CD4-positive, alpha-beta memory T cell (primary cell): ENCODE data around the gene ARSI. TPM values are rescaled to one million over a fixed set of nuclear protein-coding genes. Genes with fewer than 3 reads are reported as not detected.

Source experiments
- CTCF ChIA-PET: fragments of 350-600 bp; sonication (Branson Sonifier 250); formaldehyde crosslinking; loops from one replicate; lab custom pipeline; 2021; ENCODE audit warnings: inconsistent platforms; ENCODE audit not compliant: partially characterized antibody; lab: Charles Lee
- POLR2A ChIA-PET: fragments of 350-600 bp; sonication (Branson Sonifier 250); formaldehyde crosslinking; loops from one replicate; lab custom pipeline; 2021; ENCODE audit not compliant: partially characterized antibody; lab: Charles Lee
- DNase-seq, 5 donors: peaks; one replicate each; pipeline versions ENCODE4 v3.0.0 to v3.0.0-alpha.2; 2020 to 2022; ENCODE audit warnings: mixed read lengths in 1 of 5
- H3K27ac ChIP-seq: one replicate; pipeline ENCODE4 v1.7.0; 2013; ENCODE audit warnings: low read depth, low read length
- H3K27me3 ChIP-seq: 2 replicates; pipeline ENCODE4 v1.7.0; 2013; ENCODE audit warnings: mild to moderate bottlenecking, low read length, moderate library complexity; ENCODE audit not compliant: insufficient read depth
- H3K36me3 ChIP-seq: 2 replicates; pipeline ENCODE4 v1.7.0; 2013; ENCODE audit warnings: mild to moderate bottlenecking, low read length, moderate library complexity; ENCODE audit not compliant: insufficient read depth
- H3K4me1 ChIP-seq: 2 replicates; pipeline ENCODE4 v1.7.0; 2013; ENCODE audit warnings: mild to moderate bottlenecking, low read length, moderate library complexity; ENCODE audit not compliant: insufficient read depth
- H3K4me3 ChIP-seq, 2 donors: one replicate each; pipeline ENCODE4 v1.7.0; 2013; ENCODE audit warnings: low read length in 2 of 2, mild to moderate bottlenecking in 1 of 2
- H3K9me3 ChIP-seq, 2 donors: one replicate each; pipeline ENCODE4 v1.7.0; 2013; ENCODE audit warnings: low read length in 2 of 2, control low read depth in 1 of 2; ENCODE audit not compliant: control insufficient read depth in 1 of 2
- H3K27ac Mint-ChIP-seq, 7 donors: one replicate each; pipeline ENCODE4 v1.8.0; 2020 to 2021; ENCODE audit warnings: mixed read lengths in 7 of 7, mild to moderate bottlenecking in 6 of 7, inconsistent platforms in 3 of 7, moderate library complexity in 3 of 7
- H3K27me3 Mint-ChIP-seq, 2 donors: one replicate each; pipeline ENCODE4 v1.8.0; 2020 to 2021; ENCODE audit warnings: mixed read lengths in 2 of 2
- H3K36me3 Mint-ChIP-seq, 2 donors: one replicate each; pipeline ENCODE4 v1.8.0; 2020 to 2021; ENCODE audit warnings: mixed read lengths in 2 of 2, inconsistent platforms in 1 of 2, mild to moderate bottlenecking in 1 of 2
- H3K4me1 Mint-ChIP-seq, 4 donors: one replicate each; pipeline ENCODE4 v1.8.0; 2020 to 2021; ENCODE audit warnings: mixed read lengths in 4 of 4, mild to moderate bottlenecking in 1 of 4
- H3K4me3 Mint-ChIP-seq, 8 donors: one replicate each; pipeline ENCODE4 v1.8.0; 2020 to 2021; ENCODE audit warnings: mixed read lengths in 8 of 8, mild to moderate bottlenecking in 7 of 8, moderate library complexity in 6 of 8, inconsistent platforms in 3 of 8
- H3K9me3 Mint-ChIP-seq, 8 donors: one replicate each; pipeline ENCODE4 v1.8.0; 2020 to 2021; ENCODE audit warnings: mixed read lengths in 8 of 8, mild to moderate bottlenecking in 5 of 8, inconsistent platforms in 3 of 8, moderate library complexity in 1 of 8
- intact Hi-C: fragments of 100-400 bp; cut with micrococcal nuclease; formaldehyde crosslinking; loops from one replicate; pipeline ENCODE4 v1.15.1; 2023
- polyA plus RNA-seq, 2 donors: library from polyadenylated mRNA; unstranded; fragments of 300-500 nt; fragmentation: Illumina TruSeq; gene quantifications; one replicate each; pipeline ENCODE4 v1.2.3, GENCODE V29; 2021
- total RNA-seq, 2 experiments: library from RNA; stranded (reverse); gene quantifications; one replicate each; pipeline ENCODE4 v1.2.3, GENCODE V29; 2021

Gene ARSI
- total and polyA plus RNA-seq, 4 experiments from 2014 or later, result not detected

GRCh38 chr5:150313921-150314716 lies 11.4 kb upstream of the ARSI start:
- Histone ChIP-seq H3K4me3 (no peak overlapping the region), H3K27ac (no peak overlapping the region), H3K4me1 (no peaks in the 10 kb centered on the region), H3K9me3 (no peaks in the 10 kb centered on the region), H3K27me3 (no peaks in the 10 kb centered on the region), H3K36me3 (no peaks in the 10 kb centered on the region)
- no peak for DNase-seq
- intact Hi-C loops, result no loop called here
- Mint-ChIP-seq H3K36me3 (no peaks in the 10 kb centered on the region), H3K27ac (no peak overlapping the region), H3K9me3 (no peaks in the 10 kb centered on the region), H3K4me3 (no peak overlapping the region), H3K27me3 (peaks cover 2 to 8% of the 10 kb centered on the region in 2 donors), H3K4me1 (no peaks in the 10 kb centered on the region)
- CTCF ChIA-PET, result no interaction called here
- POLR2A ChIA-PET, result no interaction called here

GRCh38 chr5:150313501-150313900 lies 10.8 kb upstream of the ARSI start:
- POLR2A ChIA-PET, result no interaction called here
- intact Hi-C loops, result no loop called here
- peaks cover 2 to 8% of the 10 kb centered on the region in 2 donors for H3K27me3 Mint-ChIP-seq

GRCh38 chr5:150312518-150312917 lies 9.8 kb upstream of the ARSI start:
- Histone ChIP-seq H3K4me1 (no peaks in the 10 kb centered on the region), H3K27ac (no peak overlapping the region), H3K27me3 (no peaks in the 10 kb centered on the region), H3K9me3 (no peaks in the 10 kb centered on the region), H3K36me3 (no peaks in the 10 kb centered on the region), H3K4me3 (no peak overlapping the region)
- Mint-ChIP-seq H3K4me3 (no peak overlapping the region), H3K9me3 (no peaks in the 10 kb centered on the region), H3K27me3 (peaks cover 2 to 5% of the 10 kb centered on the region in 2 donors), H3K27ac (no peak overlapping the region), H3K36me3 (no peaks in the 10 kb centered on the region), H3K4me1 (no peaks in the 10 kb centered on the region)
- intact Hi-C loops, result no loop called here
- ChIA-PET POLR2A (no interaction called here), CTCF (no interaction called here)
- DNase-seq, result no peak

More at GRCh38 chr5:150313501-150313900, 10.8 kb upstream of the ARSI start:
- no peaks in the 10 kb centered on the region for H3K36me3 Mint-ChIP-seq
- H3K4me3 Mint-ChIP-seq, result no peak overlapping the region
- no peaks in the 10 kb centered on the region for H3K9me3 Mint-ChIP-seq
- no peaks in the 10 kb centered on the region for H3K4me1 ChIP-seq
- no peaks in the 10 kb centered on the region for H3K4me1 Mint-ChIP-seq
- H3K27ac Mint-ChIP-seq, result no peak overlapping the region
- no peaks in the 10 kb centered on the region for H3K36me3 ChIP-seq
- no peaks in the 10 kb centered on the region for H3K27me3 ChIP-seq
- DNase-seq, result no peak
- no peaks in the 10 kb centered on the region for H3K9me3 ChIP-seq
- CTCF ChIA-PET, result no interaction called here
- no peak overlapping the region for H3K4me3 ChIP-seq
- H3K27ac ChIP-seq, result no peak overlapping the region

- H3K4me3 Mint-ChIP-seq, result no peak overlapping the region
- H3K9me3 ChIP-seq, result no peaks in the 10 kb centered on the region
- ChIA-PET POLR2A (no interaction called here), CTCF (no interaction called here)
- no peaks in the 10 kb centered on the region for H3K36me3 Mint-ChIP-seq
- H3K4me3 ChIP-seq, result no peak overlapping the region
- no peaks in the 10 kb centered on the region for H3K4me1 ChIP-seq
- H3K27ac ChIP-seq, result no peak overlapping the region
- intact Hi-C loops, result no loop called here
- H3K27me3 Mint-ChIP-seq, result peaks cover 2 to 5% of the 10 kb centered on the region in 2 donors
- no peak for DNase-seq
- H3K4me1 Mint-ChIP-seq, result no peaks in the 10 kb centered on the region
- H3K9me3 Mint-ChIP-seq, result no peaks in the 10 kb centered on the region
- H3K27me3 ChIP-seq, result no peaks in the 10 kb centered on the region
- no peak overlapping the region for H3K27ac Mint-ChIP-seq
- H3K36me3 ChIP-seq, result no peaks in the 10 kb centered on the region
These were observed 8.4 kb upstream of the ARSI start for GRCh38 chr5:150311015-150311692.

GRCh38 chr5:150310246-150310645 lies 7.5 kb upstream of the ARSI start:
- Histone ChIP-seq H3K27me3 (no peaks in the 10 kb centered on the region), H3K4me3 (no peak overlapping the region), H3K36me3 (no peaks in the 10 kb centered on the region), H3K9me3 (no peaks in the 10 kb centered on the region), H3K27ac (no peak overlapping the region), H3K4me1 (no peaks in the 10 kb centered on the region)
- peaks cover 0 to 6% (median 0%) of the 10 kb centered on the region in 4 donors for H3K4me1 Mint-ChIP-seq
- POLR2A ChIA-PET, result no interaction called here
- H3K36me3 Mint-ChIP-seq, result no peaks in the 10 kb centered on the region
- H3K9me3 Mint-ChIP-seq, result no peaks in the 10 kb centered on the region
- H3K27ac Mint-ChIP-seq, result no peak overlapping the region
- H3K4me3 Mint-ChIP-seq, result no peak overlapping the region
- CTCF ChIA-PET, result no interaction called here
- DNase-seq, result no peak
- H3K27me3 Mint-ChIP-seq, result peaks cover 5 to 6% of the 10 kb centered on the region in 2 donors
- intact Hi-C loops, result no loop called here

GRCh38 chr5:150309886-150310239 lies 7.2 kb upstream of the ARSI start:
- Histone ChIP-seq H3K4me1 (no peaks in the 10 kb centered on the region), H3K4me3 (no peak overlapping the region), H3K9me3 (no peaks in the 10 kb centered on the region), H3K27me3 (no peaks in the 10 kb centered on the region), H3K36me3 (no peaks in the 10 kb centered on the region), H3K27ac (no peak overlapping the region)
- Mint-ChIP-seq H3K4me3 (no peak overlapping the region), H3K9me3 (no peaks in the 10 kb centered on the region), H3K27me3 (peaks cover 5 to 6% of the 10 kb centered on the region in 2 donors), H3K27ac (no peak overlapping the region), H3K36me3 (no peaks in the 10 kb centered on the region), H3K4me1 (peaks cover 0 to 6% (median 0%) of the 10 kb centered on the region in 4 donors)
- intact Hi-C loops, result no loop called here
- CTCF ChIA-PET, result no interaction called here
- DNase-seq, result no peak
- POLR2A ChIA-PET, result no interaction called here

GRCh38 chr5:150309101-150309885 lies 6.6 kb upstream of the ARSI start:
- peaks cover 5 to 7% of the 10 kb centered on the region in 2 donors for H3K27me3 Mint-ChIP-seq
- H3K27me3 ChIP-seq, result peaks cover 2% of the 10 kb centered on the region
- CTCF ChIA-PET, result no interaction called here

More at GRCh38 chr5:150309101-150309885, 6.6 kb upstream of the ARSI start:
- H3K36me3 ChIP-seq, result no peaks in the 10 kb centered on the region
- Mint-ChIP-seq H3K27ac (no peak overlapping the region), H3K9me3 (no peaks in the 10 kb centered on the region), H3K4me1 (peaks cover 0 to 6% (median 0%) of the 10 kb centered on the region in 4 donors), H3K36me3 (no peaks in the 10 kb centered on the region), H3K4me3 (no peak overlapping the region)
- DNase-seq, result no peak
- intact Hi-C loops, result no loop called here
- H3K4me1 ChIP-seq, result no peaks in the 10 kb centered on the region
- H3K27ac ChIP-seq, result no peak overlapping the region
- H3K4me3 ChIP-seq, result no peak overlapping the region
- no peaks in the 10 kb centered on the region for H3K9me3 ChIP-seq
- POLR2A ChIA-PET, result no interaction called here
